HG03196 (cell line): ENCODE data around the gene MED13L.
"Not testable (repeated sequence)": the region's sequence is repeated elsewhere in the genome, so short reads cannot be mapped to it uniquely, and the experiment has no call there.

Source experiments
- ATAC-seq: cut with Tn5 transposase; IDR thresholded peaks from one replicate; pipeline ENCODE4 v1.9.1; 2021; ENCODE audit not compliant: unreplicated experiment

The MED13L gene

DNA sequence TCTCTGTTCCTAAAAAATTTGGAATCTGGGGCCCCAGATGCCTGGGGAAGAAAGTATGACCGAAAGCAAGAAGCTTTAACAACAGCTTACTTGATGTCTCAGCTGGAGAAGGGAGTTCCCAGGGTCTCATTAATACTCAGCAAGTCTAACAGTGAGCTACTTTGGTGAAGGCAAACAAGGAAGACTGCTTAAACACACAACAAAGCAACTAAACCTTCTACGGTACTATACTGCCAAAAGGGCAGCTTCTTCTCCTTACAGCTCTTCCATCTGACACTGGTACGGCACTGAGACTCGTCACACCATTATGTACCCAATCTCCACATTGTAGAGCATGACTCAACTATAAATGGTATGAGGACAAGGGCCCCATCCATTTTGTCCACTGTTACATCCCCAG lies 213.0 kb downstream of the MED13L start:
- ATAC-seq, result no peak

DNA sequence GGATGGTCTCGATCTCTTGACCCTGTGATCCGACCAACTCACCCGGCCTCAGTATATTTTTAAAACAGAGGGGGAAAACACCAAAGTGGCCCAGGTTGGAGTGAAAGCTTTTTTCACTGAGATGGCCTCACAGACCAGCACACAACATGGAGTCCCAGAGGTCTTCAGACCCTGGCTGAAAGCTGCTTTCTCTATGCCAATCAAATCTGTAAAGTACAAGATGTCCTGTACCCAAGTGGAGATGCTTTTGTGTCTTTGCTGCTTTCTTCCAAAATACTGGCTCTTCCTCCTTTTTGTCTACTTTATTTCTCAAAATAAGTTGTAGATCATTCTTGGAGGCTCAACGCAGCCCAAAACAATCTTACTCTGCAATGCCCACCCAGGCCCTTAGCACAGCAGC lies 214.8 kb downstream of the MED13L start:
- ATAC-seq, result no peak

DNA sequence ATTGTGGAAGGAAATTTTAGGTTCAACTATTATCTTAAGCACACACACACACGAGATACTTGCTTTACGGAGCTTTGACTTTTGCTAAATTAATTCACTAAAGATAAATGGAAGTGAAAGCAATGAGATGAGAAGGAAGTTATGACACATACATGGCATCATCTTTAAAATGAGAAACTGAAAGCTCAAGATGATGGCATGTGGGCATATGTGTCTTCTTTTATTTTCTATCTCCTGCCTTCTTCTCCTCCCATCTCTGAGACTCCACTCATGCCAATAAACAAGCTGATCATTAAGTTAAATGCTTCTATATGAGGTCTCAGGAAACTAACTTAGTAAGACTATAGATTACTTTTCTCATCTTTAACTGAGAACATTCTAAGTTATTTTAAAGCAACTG lies 216.7 kb downstream of the MED13L start:
- ATAC-seq, result peak; percentile 90

DNA sequence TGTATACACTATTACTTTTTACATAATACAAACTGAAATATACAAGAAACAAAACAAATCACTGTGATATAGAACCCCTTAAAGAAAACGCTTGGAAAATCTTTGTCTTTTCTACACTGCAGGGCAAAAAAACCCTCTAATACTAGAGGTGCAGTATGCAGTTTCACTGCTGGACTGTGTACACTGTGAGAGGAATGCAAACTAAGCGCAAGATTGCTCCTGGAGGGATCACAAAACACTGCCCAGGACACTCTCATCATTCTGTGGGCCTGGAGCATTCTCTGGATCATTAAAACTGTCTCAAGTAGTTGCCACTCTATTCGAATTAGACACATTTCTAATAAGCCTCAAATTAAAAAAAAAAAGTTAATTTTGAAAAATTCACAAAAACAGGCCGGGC lies 217.6 kb downstream of the MED13L start:
- ATAC-seq, result no peak

DNA sequence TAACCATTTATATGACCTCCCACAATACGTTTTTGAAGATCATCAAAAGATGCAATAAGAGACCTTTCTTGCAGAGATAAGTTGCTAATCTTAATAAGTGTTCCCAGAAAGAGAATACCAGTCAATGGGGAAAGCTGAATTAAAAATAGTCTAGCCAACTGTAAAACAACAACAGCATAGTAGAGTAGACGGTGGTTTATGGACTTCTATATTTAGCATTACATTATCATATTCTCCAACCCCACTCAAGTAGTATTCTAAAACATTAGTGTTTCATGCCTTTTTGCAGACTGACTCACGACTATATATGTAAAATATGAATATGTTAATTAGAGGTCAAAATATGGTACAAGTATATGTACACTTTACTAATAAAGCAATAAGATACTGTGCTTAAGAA lies 218.9 kb downstream of the MED13L start:
- no peak for ATAC-seq

DNA sequence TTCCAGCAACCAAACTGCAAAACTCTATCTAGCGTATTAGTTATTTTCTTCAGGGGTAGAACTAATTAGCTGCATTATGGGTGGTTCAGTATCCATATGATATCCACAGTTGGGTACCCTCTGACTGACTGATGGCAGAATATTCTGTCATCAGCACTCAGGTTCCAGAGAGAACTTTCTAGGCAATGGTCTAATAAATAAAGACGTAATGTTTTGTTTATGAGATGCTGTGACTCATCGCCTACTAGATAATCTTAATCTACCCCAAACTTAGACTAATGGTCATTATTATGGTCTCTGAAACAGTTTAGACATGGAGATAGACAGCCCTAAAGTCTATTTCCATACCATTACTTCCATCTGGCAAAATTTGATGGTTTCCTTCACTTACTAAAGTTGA lies 220.1 kb downstream of the MED13L start:
- ATAC-seq, result no peak

DNA sequence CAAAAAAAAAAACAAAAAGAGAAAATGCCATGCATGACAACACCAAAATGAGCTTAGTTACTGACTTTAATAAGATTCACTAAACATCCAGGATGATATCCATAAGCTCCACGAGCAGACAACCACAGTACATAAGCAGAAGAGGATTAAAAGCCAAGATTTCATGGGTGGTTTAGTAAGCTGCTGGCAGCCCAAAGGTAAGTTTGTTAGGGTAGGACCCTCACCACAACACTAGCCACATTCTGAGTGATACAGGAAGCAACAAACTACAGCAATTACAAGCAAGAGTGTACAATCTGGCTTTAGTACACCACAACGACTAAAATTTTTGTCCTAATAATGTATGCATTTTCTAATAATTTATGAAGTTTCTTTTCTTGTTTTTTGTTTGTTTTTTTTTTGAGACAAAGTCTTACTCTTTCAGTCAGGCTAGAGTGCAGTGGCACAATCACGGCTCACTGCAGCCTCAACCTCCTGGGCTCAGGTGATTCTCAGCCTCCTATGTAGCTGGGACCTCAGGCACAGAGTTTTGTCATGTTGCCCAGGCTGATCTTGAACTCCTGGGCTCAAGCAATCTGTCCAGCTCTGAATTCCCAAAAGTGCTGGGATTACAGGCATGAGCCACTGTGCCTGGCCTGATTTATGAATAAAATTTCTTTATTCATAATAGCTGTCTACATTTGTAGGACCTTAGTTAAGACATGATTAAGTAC lies 221.4 kb downstream of the MED13L start:
- ATAC-seq, result no peak

DNA sequence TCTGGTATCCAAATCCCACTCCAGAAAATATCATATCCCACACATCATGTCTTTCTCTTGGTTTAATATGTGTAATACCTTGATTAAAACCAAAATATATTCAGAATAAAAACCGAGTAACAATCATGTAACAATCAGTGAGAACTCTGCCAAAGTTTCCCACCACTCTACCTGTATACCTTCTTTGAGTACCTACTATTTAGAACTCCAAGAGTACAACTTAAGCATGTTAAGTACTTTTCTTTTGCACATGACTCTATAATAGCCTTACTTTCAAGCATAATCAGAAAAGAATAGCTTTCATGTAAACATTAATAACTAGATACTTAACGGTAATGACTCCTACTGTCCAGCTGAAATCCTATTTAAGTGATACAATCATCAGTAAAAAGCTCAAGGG lies 223.2 kb downstream of the MED13L start:
- ATAC-seq, result no peak

DNA sequence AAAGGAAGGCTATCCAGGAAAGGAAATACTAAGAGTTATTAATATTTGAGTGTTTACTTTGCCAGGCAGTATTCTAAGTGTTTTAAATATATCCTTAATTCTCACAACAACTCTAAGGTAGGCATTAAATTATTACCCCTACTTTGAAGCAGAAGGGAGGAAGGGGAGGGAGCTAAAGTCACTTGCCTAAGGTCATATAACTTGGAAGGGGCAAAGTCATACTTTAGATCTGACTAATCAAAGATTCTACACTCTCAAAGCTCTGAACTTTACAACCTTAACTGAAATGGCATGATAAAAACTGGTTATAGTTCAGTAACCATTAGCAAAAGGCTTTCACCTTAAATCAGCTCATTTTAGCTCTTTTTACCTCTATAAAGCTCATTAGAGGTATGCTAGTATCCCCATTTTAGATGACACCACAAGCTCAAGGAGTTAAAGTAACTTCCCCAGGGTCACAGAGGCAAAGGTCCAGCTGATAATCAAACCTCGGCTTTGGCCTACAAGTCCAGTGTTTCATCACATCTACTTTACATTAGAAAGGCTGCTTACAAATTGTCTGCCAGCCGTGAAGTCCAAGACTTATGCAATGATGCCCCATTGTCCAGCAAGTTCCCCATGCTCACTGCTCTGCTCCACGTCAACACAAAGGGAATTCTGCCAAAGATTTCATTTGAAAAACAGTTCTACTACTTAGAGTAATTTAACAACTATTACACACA lies 223.9 kb downstream of the MED13L start:
- no peak for ATAC-seq

DNA sequence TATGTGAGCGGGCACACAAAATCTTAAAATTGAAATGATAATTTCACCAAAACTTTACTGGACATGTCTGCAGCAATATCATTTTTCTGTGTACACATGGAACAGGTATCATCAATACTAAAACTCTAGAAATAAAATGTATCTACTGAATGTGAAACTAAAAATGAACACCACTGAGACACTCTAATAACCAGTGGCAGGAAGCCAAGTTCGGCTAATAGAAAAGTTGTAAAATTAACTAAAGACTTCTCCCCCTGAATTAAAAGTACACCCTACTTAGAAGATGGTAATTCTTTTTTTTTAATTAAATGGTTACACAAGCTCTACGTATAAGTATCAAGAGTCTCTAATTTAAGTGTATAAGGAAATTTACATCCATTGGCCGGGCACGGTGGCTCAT lies 227.2 kb downstream of the MED13L start:
- ATAC-seq, result no peak

DNA sequence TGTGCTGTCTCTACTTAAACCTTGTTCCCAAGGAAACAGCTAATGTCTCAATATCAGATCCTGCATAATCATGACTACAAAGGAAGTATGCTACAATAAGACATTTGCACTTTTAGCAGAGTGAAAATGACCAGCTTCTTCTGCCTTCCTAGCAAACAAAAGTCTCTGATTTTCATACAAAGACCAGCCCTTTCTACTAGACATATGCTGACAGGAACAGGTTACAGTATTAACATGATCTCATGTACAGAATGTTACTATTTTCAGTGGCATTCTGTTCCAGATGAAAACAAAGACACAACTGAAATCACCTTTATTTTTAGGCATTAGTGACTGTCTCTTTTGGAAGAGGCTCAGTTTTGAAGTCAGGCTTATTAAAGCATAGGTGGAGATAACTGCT lies 228.6 kb downstream of the MED13L start:
- ATAC-seq, result no peak

DNA sequence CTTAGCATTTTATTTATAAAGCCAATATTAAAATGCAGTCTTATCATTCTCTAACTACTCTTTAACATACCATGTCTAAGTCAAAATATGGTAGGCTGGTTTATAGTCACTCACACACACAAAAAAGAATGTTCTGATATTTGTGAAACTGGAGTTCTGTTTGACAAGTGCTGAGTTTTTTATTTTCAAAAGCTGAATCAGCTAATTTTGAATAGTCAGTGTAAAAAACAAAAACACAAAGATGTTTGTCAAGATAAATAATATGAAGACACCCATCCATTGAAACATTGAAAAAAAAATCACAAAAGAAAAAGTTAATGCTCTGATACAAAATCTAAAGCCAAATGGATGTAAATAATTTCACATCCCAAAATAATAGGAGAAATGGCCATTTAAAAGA lies 231.5 kb downstream of the MED13L start:
- ATAC-seq, result no peak

DNA sequence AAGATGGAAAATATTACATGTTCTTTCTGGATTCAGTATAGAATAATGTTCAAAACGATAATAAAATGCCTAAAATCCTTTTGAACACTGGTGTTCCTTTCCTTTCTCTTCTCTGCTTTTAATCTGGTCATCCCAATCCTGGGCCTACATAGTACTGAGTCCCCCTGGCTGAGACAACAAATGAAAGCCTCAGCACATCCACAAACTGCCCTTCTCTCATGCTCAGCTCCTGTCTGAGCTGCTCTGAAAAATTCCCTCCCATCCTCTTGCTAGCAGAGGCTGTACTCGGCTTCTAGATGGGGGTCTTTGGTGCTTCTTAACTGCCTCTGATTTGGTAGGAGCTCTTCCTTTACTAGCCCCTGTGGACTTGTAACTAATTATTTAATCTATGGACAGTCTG lies 232.3 kb downstream of the MED13L start:
- no peak for ATAC-seq

DNA sequence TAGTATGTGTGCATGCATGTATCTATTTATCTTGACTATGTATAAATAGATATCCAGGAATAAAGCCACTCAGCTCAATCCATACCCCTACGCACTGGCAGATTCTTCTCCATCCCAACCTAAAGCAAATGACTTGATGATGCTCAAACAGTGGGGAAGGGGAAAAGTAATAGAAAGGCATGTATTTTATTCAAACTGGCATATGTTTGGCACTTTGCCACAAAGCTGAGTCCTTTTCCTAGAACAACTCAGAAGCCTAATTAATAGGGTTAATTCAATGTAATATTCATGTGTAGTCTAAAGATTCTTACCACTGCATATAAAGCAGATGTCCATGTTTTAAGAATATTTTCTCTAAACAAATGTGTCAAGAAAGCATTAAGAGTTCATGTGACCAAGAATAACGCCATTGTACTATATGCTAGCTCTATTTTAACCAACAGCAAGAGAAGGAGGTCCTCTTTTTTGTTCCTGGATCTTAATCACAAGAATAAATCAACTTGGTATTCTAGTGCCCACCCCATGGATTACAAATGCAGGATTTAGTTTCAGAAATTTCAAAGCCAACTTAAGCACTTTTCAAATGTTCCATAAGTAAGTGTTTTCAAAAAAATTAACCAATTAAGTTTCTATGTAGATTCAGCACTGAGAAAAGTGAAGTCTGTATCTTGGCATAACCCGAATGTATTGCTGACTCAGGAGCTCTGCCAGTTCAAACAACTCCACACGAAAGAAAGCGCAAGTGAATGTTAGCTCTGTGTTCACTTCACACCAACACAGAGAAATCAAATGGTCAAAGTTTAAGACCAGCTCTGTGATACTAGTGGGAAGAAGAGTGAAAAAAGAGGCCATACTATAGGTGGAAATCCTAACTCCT lies 233.6 kb downstream of the MED13L start:
- no peak for ATAC-seq

DNA sequence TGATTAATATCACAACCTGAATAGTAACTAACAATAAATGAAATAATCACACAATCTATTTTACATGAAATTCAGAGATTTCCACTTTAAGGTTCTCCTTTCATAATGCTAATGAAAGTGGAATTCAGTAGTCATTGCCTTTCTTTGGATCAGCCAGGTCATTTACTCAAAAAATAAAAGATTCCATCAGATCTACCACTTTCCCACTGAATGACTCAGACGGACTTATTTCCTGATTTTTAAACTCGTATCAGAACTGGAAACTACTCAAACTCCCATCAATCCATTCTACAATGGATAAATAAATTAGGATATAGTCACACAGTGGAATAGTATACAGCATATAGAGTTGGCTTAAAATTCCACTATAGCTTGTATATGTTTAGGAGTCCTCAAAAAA lies 237.1 kb downstream of the MED13L start:
- ATAC-seq, result no peak

DNA sequence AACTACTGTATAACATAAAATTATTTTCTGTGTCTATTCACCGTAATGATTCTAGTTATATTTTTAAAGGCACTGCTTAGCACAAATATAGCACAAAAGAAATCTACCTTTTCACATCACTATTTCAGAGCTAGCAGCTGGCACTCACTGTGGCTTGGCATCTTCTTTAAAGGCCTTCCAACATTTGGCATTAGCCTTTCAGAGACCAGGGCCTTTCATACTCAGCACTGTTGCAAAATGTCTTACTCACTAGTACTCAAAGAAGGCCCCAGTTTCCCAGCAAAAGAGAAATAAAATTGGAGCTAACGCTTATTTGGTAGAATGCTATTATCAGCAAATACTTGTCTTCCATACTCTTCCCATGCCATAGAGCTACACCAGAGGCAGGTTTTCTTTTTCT lies 238.4 kb downstream of the MED13L start:
- no peak for ATAC-seq

DNA sequence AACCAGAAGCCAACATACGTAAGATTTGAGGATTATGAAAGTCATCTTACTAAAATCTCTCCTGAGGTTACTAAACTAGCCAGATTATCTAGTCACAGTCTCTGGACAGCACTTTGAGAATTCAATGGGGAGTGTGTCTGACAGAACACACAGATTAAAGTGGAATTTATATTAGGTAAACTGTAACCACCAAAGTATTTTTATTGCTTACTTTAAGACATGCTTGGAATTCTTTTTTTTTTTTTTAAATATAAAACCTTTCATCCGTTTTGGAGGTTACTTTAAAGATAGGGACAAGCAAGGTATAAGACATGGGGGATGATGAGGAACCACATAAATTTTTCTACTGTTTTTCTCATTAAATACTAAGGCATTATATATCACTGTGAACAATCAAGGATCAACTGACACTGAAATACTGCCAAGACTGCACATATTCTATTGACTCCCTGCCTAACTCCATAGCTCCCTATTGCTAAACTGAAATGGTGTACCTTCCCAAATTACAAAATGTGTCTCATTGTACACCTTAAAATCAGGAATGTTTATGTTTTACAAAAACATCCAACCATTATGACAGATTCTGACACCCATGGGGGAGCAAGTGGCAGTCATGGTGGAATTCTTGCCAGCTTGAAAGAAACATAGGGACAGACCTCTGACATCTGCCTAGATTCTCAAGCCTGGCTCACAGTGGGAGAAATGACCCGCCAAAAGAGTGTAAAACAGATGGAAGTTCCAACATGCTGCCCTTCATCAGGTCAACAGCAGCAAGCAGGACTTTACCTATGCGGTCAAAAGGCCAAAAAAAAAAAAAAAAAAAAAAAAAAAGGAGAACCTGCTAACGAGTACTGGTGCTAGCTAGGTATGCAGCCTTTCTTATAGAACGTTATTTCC lies 239.3 kb downstream of the MED13L start:
- ATAC-seq, result no peak

DNA sequence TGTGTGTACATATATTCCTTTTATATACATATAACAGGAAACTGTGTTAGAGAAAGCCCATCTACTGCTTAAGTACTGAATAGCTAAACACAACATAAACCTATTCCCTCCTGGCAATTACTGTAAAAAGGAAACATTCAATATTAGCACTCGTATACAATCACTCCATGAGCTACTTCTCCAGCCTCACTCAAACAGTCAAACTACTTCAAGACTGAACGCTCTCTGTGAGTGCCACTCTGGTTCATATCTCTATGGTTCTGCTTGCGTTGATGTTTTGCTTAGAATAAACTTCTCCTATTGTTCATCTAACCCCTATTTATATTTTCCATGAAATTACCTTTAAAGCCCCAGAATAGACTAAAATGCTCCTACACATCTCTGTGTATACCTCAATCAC lies 243.7 kb downstream of the MED13L start:
- ATAC-seq, result no peak

DNA sequence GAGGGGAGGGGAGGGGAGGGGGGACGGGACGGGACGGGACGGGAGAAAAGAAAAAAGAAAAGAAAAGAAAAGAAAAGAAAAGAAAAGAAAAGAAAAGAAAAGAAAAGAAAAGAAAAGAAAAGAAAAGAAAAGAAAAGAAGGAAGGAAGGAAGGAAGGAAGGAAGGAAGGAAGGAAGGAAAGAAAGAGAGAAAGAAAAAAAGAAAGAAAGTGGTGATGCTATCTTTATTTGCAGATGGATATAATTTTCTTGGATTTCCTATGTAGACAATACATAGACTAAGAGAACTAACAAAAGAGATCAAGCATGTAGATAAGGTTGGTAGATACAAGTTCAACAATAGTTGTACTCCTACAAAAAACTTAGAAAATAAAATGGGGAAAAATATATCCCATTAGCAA lies 245.9 kb downstream of the MED13L start:
- ATAC-seq, result not testable (repeated sequence)

DNA sequence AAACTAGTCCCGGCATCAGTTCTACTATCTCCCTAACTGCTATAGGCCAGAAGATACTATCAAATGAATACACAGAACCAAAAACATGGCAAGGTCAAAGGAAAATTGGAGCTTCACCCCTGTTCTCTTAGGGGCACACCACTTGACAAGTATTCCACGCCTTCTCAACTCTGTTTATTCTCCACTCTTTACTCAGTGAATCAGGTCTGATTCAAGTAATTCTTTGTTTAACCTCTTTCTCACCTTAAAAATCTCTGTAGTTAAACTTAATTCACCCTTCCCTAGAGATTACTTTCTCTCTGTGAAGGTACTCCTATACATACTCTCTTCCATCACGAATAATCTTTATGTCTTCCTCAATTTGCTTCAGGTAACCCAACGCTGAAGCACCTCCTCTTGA lies 248.9 kb downstream of the MED13L start:
- no peak for ATAC-seq

DNA sequence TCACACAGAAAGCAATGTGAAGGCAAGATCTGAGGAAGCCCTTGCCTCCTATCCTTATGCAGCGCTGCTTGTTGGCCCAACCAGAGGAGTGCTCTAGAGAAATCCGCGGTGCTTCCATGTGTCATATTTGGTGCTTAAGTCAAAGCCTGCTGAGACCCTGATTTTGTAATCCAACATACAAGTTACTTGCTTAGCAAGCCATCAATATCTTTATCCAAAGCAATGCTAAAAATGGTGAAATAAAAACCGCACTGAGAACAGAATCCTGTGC lies 250.0 kb downstream of the MED13L start:
- ATAC-seq, result no peak
